ENCODE data around the gene ATP13A3.

GRCh38 chr3:194373028-194373427 lies 113.8 kb downstream of the ATP13A3 start:
- TF ChIP-seq, protein P1, sequence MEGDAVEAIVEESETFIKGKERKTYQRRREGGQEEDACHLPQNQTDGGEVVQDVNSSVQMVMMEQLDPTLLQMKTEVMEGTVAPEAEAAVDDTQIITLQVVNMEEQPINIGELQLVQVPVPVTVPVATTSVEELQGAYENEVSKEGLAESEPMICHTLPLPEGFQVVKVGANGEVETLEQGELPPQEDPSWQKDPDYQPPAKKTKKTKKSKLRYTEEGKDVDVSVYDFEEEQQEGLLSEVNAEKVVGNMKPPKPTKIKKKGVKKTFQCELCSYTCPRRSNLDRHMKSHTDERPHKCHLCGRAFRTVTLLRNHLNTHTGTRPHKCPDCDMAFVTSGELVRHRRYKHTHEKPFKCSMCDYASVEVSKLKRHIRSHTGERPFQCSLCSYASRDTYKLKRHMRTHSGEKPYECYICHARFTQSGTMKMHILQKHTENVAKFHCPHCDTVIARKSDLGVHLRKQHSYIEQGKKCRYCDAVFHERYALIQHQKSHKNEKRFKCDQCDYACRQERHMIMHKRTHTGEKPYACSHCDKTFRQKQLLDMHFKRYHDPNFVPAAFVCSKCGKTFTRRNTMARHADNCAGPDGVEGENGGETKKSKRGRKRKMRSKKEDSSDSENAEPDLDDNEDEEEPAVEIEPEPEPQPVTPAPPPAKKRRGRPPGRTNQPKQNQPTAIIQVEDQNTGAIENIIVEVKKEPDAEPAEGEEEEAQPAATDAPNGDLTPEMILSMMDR (conservative IDR thresholded peaks at IDR 0.05; ENCODE audit: low read depth, low read length): no peak
- no peak for TF ChIP-seq EZH2 (IDR thresholded peaks at IDR 0.05; ENCODE audit: borderline replicate concordance, low read depth, low read length, poor library complexity, severe bottlenecking)
